HG02884 (cell line): ENCODE results near the gene ENGASE.

Experiments
- ATAC-seq: cut with Tn5 transposase; IDR thresholded peaks from one replicate; pipeline ENCODE4 v1.9.1; 2021; ENCODE audit warnings: mild to moderate bottlenecking, moderate library complexity; ENCODE audit not compliant: unreplicated experiment

Gene ENGASE

GRCh38 chr17:79113699-79114457 lies 39.3 kb downstream of the ENGASE start:
- no peak for ATAC-seq

GRCh38 chr17:79114458-79115301 lies 40.1 kb downstream of the ENGASE start:
- no peak for ATAC-seq

DNA sequence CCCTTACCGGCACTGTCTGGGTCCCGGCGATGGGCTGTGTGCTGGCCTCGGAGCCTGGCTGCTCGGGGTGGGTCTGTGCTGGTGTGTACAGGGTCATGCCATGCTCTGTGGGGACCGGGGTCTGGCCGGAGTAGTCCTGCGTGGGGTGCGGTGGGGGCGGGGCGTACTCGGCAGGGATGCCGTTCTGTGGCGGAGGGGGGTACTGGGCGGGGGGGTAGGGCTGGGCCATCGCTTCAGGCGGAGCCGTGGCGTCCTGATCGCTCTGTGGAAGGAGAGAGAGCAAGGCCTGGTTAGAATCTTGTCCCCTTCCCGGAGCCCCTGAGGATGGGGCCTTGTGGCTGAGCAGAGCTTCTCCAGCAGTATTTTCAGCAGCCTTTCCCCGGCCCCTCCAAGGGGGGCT lies 40.9 kb downstream of the ENGASE start:
- ATAC-seq, result no peak

- no peak for ATAC-seq
Observed at GRCh38 chr17:79116575-79117368, 42.1 kb downstream of the ENGASE start.

- ATAC-seq, result no peak
Observed at GRCh38 chr17:79117905-79118487, 43.4 kb downstream of the ENGASE start.

GRCh38 chr17:79118924-79119323 lies 44.3 kb downstream of the ENGASE start:
- no peak for ATAC-seq

DNA sequence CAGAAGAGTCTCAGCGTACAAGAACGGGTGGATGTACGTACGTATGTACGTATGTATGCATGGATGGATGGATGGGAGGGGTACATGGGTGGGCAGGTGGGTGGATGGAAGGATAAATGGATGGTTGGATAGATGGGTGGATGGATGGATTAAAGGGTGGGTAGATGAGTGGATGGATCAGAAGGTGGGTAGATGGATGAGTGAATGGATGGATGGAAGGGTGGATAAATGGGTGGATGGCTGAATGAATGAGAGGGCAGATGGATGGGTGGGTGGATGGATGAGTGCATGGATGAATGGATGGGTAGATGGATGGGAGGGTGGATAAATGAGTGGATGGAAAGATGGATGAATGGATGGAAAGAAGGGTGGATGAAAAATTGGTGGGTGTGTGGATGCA lies 45.6 kb downstream of the ENGASE start:
- no peak for ATAC-seq

- no peak for ATAC-seq
Observed at GRCh38 chr17:79123988-79124387, 49.4 kb downstream of the ENGASE start.

- no peak for ATAC-seq
Observed at GRCh38 chr17:79124513-79125209, 50.0 kb downstream of the ENGASE start.

GRCh38 chr17:79125503-79125902 lies 50.9 kb downstream of the ENGASE start:
- no peak for ATAC-seq

DNA sequence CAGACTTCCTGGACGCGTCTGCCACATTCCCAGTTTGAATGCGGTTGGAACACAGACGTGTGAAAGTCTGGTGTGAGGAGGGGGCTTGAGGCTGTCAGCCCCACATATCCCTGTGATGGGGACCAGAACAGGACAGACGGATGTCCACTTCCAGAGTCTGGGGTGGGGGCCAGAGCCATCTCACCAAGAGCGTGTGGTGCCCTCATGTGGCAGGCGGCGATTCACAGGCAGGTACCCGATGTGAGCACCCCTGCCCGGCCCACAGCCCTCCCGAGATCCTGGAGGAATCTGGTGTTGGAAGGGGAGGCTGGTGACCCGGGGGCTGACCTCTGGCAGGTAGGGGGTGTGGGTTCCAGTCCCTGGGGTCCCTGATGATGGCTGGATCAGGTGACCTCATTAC lies 51.5 kb downstream of the ENGASE start:
- no peak for ATAC-seq

DNA sequence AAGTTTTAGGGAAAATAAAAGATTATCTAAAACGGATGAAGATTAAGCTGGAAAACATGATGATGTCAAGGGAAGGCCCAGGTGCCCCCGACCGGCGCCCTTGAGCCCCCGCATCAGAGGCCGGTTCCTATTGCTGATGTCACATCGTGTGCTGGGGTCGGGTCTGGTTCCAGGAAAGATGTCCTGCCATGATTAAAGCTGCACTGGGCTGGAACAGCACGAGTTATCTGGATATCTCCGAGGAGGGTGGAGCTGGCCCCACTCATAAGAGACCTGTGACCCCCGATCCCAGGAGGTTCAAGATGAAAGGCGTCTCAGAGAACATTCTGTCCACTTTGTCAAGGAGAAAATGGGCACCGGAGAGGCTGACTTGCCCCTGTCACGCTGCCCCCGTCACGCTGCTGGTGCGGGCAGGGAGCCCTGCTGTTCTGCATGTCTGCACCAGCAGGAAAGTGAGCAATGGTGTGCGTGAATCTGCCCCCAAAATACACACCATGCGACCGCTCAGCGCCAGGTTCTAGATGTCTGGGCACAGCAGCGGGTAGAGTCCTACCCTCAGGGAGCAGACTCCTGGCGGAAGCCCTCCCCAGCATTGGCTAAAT lies 53.0 kb downstream of the ENGASE start:
- ATAC-seq, result no peak

DNA sequence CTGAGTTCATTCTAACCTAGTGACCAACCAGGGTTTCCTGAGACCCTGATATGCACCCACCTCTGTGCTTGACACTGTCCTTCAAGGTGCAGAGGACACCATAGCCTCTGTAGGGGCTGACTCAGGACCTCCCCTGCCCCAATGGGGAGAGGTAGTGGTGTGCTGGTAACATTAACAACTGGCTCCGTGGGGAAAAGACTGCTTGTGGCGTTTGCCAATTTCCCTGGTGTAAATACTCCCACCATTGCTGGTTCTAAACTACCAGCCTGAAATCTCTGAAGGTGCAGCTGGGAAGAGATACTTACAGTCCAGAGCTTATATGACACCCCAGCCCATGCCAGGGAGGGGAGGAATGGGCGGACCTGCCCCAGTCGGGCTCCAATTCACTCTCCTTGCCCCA lies 54.9 kb downstream of the ENGASE start:
- no peak for ATAC-seq

- no peak for ATAC-seq
Observed at GRCh38 chr17:79130536-79131273, 56.1 kb downstream of the ENGASE start.

DNA sequence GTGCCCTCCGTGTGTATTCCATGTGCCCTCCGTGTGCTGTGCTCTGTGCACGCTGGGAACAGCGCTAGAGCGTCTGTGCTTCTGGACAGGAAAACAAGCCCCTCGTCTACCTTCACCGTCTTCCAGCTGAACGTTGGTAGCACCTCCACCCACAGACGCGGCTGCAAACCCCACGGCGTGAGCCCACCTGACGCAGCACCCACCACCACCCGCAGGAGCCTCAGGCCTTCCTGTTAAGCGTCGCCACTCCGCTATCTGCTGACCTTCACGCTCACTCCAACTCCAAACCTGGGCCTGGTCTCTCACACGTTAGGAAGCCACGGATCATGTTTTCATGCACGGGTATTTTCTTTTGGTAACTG lies 56.6 kb downstream of the ENGASE start:
- ATAC-seq, result no peak

- ATAC-seq, result no peak
Observed at GRCh38 chr17:79131701-79132100, 57.1 kb downstream of the ENGASE start.

DNA sequence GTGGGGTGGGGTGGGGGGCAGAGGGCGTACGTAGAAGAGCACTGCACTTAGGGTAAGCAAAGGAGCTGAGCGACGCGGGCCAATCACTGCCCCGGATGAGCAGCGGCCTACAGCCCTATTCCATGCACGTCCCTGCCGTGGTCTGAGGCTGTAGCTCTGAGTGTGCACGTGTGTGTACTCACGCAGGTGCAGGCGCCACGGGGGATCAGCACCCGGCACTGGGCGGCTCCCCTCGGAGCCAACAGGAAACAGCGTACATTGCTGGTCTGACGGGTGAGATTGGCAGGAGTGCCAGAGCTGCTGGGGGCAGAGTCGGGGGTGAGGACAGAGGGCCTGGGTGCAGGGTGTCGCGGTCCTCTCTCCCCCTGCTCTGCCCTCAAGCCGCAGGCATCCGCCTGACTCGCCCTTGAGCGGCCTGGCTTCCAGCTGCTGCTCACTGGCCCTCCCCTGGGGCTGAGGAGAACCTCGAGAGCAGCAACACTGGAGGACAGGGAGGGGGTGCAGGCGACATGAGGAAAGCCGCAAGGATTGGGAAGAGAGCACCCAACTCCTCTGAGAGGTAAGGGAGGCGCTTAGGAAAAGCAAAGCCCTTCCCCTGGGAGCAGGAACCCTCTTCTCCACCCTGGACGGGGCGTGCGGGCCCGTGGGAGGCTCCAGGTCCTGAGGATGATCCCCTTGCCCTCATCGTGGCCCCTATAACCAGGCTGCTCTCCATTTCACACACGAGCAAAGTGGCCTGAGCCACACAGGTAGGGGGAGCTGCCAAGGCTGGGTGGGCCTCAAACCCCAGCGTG lies 57.8 kb downstream of the ENGASE start:
- ATAC-seq, result no peak

GRCh38 chr17:79133214-79133613 lies 58.6 kb downstream of the ENGASE start:
- no peak for ATAC-seq

DNA sequence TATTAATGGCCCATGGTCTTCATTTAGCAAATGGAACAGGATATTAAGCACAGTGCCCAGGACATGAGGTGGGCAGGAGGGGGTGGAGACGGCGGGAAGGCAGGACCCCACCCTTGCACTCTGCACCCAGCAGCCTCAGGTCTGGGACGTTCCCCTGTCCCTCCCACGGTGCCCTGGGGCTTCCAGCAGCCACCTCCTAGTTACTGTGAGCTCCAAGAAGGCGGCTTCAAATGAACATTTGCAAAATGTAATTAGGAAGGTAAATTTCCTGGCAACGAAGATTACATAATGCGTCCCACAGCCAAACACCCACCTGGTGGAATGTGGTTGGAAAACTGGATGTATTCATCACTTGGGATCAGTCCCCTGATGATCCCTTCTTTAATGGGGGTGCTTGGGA lies 59.4 kb downstream of the ENGASE start:
- ATAC-seq, result no peak
